Spleen (tissue), 7 donors: Measurements from ENCODE around the gene ROBO1.

Source experiments
- CTCF ChIP-seq, 11 experiments: fragments of 200-600 bp in 7 of 11; fragments of 450-650 bp in 4 of 11; sonication (generic) in 4 of 11; IDR thresholded peaks in 8 of 11; conservative IDR thresholded peaks in 3 of 11; 1 replicate in 7 of 11; 2 replicates in 4 of 11; pipeline versions ENCODE4 v1.4.0 to v1.8.0; 2016 to 2021; ENCODE audit warnings: antibody characterized with exemption in 11 of 11, inconsistent platforms in 4 of 11, mild to moderate bottlenecking in 1 of 11
- POLR2AphosphoS5 ChIP-seq, 3 donors: sonication (generic); formaldehyde crosslinking; IDR thresholded peaks; one replicate each; pipeline ENCODE4 v1.5.1; 2017; ENCODE audit warnings: antibody characterized with exemption in 3 of 3
- donor health status: DM: no; HTN: no; CAD: no; lungs with moderate emphysema.
- donor health status: DM: no; HTN: no; CAD: no.
- donor health status: DM: no; HTN: no; CAD: no.

GRCh38 chr3:78762121-78762520 lies 1005.7 kb downstream of the ROBO1 start:
- TF ChIP-seq CTCF (IDR thresholded peaks at IDR 0.05 in 8 of 11, conservative IDR thresholded peaks at IDR 0.05 in 3 of 11) (no peak), POLR2AphosphoS5 (IDR thresholded peaks at IDR 0.05) (no peak)
